Keratinocyte (primary cell): ENCODE results near the gene FANCG. TPM values are rescaled to one million over a fixed set of nuclear protein-coding genes. Genes with fewer than 3 reads are reported as not detected.

ENCODE experiments used
- DNase-seq: peaks from one replicate; pipeline ENCODE4 v3.0.0-alpha.2; 2011; ENCODE audit warnings: low read depth, missing footprints, low spot score
- FAIRE-seq: peaks from 2 replicates; lab custom pipeline; 2011; peaks lifted over from hg19 to GRCh38; lab: Jason Lieb, UNC
- H2AFZ ChIP-seq: 2 replicates; pipeline ENCODE4 v1.6.0; 2012; ENCODE audit warnings: low read length, control low read depth, inconsistent platforms; ENCODE audit not compliant: control insufficient read depth
- H3K27ac ChIP-seq: 2 replicates; pipeline ENCODE4 v1.5.1; 2011; ENCODE audit warnings: low read length; ENCODE audit not compliant: control insufficient read depth, insufficient read depth
- H3K27me3 ChIP-seq: 3 replicates; pipeline ENCODE4 v1.6.0; 2011; ENCODE audit warnings: low read length; ENCODE audit not compliant: control insufficient read depth, insufficient read depth; ENCODE audit errors: extremely low read depth
- H3K36me3 ChIP-seq, 2 experiments: 2 replicates in 1 of 2; 3 replicates in 1 of 2; pipeline ENCODE4 v1.5.1; 2011; ENCODE audit warnings: low read length in 2 of 2, mild to moderate bottlenecking in 1 of 2; ENCODE audit not compliant: control insufficient read depth in 2 of 2, insufficient read depth in 2 of 2; ENCODE audit errors: extremely low read depth in 1 of 2
- H3K4me1 ChIP-seq: 3 replicates; pipeline ENCODE4 v1.5.1; 2011; ENCODE audit warnings: low read length; ENCODE audit not compliant: control insufficient read depth, insufficient read depth; ENCODE audit errors: extremely low read depth
- H3K4me2 ChIP-seq: 3 replicates; pipeline ENCODE4 v1.6.0; 2011; ENCODE audit warnings: low read depth, low read length; ENCODE audit not compliant: control insufficient read depth, insufficient read depth; ENCODE audit errors: extremely low read depth
- H3K4me3 ChIP-seq, 3 experiments: fragments of 200-600 bp in 1 of 3; sonication (generic) in 1 of 3; 2 replicates in 2 of 3; 3 replicates in 1 of 3; pipeline ENCODE4 v1.5.1; 2011 to 2016; ENCODE audit warnings: low read length in 3 of 3, mild to moderate bottlenecking in 3 of 3, control low read depth in 2 of 3, inconsistent platforms in 1 of 3, low read depth in 1 of 3, mixed read lengths in 1 of 3, mixed run types in 1 of 3, moderate library complexity in 1 of 3; ENCODE audit not compliant: control insufficient read depth in 2 of 3, insufficient read depth in 2 of 3; ENCODE audit errors: extremely low read depth in 1 of 3
- H3K79me2 ChIP-seq: 2 replicates; pipeline ENCODE4 v1.6.0; 2012; ENCODE audit warnings: low read length; ENCODE audit not compliant: control insufficient read depth, insufficient read depth
- H3K9ac ChIP-seq: 3 replicates; pipeline ENCODE4 v1.6.0; 2011; ENCODE audit warnings: low read length; ENCODE audit not compliant: control insufficient read depth, insufficient read depth; ENCODE audit errors: extremely low read depth
- H3K9me1 ChIP-seq: 3 replicates; pipeline ENCODE4 v1.6.0; 2011; ENCODE audit warnings: low read length; ENCODE audit not compliant: control insufficient read depth, insufficient read depth; ENCODE audit errors: extremely low read depth
- H3K9me3 ChIP-seq: 2 replicates; pipeline ENCODE4 v1.5.1; 2012; ENCODE audit warnings: low read depth, low read length; ENCODE audit not compliant: control insufficient read depth
- H4K20me1 ChIP-seq: 3 replicates; pipeline ENCODE4 v1.6.0; 2011; ENCODE audit warnings: low read length; ENCODE audit not compliant: control insufficient read depth, insufficient read depth; ENCODE audit errors: extremely low read depth
- EZH2 ChIP-seq: IDR thresholded peaks from one replicate; pipeline ENCODE4 v1.6.1; 2012; ENCODE audit warnings: inconsistent platforms, mild to moderate bottlenecking, low read length, moderate library complexity
- dilution Hi-C: fragments of 300-500 bp; cut with MboI; formaldehyde crosslinking; loops from one replicate; pipeline ENCODE4 v1.7.0; 2020; ENCODE audit warnings: low sequenced_read_pairs; ENCODE audit not compliant: extremely low pct_ligation_motif_present
- polyA plus RNA-seq, 5 experiments: library from polyadenylated mRNA; depleted of rRNA in 3 of 5; stranded (reverse) in 3 of 5; stranded (forward) in 1 of 5; unstranded in 1 of 5; fragments of >200 nt; gene quantifications; 1 replicate in 1 of 5; 2 replicates in 3 of 5; 3 replicates in 1 of 5; pipeline versions ENCODE4 v1.2.1 to v1.2.3, GENCODE V29; 2011 to 2012; ENCODE audit warnings: missing spikeins in 2 of 5, low read depth in 1 of 5, low replicate concordance in 1 of 5
- TF ChIP-seq, protein P1 (sequence below), 3 experiments: IDR thresholded peaks in 1 of 3; conservative IDR thresholded peaks in 1 of 3; optimal IDR thresholded peaks in 1 of 3; 2 replicates in 2 of 3; 3 replicates in 1 of 3; pipeline versions ENCODE3 to v1.5.1; 2011; ENCODE audit warnings: low read length in 3 of 3, mild to moderate bottlenecking in 3 of 3, moderate library complexity in 2 of 3, control low read depth in 1 of 3, inconsistent platforms in 1 of 3; ENCODE audit not compliant: insufficient read depth in 2 of 3; ENCODE audit errors: extremely low read depth in 1 of 3

FANCG gene
- polyA plus RNA-seq, 1 donor (not counting 4 experiments of a cell fraction or from before 2014, with no cell fraction given): 14.6 TPM

DNA sequence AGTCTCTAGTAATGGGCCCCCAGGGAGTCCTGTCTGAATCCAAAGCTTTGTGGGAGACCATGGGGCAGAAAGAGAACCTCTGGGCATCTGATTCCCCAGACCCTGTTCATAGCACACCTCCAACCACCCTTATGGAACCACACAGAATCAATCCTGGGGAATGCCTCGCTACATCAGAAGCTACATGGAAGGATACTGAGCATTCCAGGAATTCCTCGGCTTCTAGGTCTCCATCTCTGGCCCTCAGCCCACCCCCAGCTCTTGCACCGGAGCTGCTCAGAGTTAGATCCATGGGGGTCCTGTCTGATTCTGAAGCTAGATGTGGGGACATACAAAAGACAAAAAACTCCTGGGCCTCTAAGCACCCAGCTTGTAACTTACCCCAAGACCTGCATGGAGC, 35.7 kb downstream of the FANCG start:
- dilution Hi-C loops: no loop called here
- Histone ChIP-seq H3K4me3 (no peak overlapping the region), H3K9me3 (no peaks in the 10 kb centered on the region), H2AFZ (no peak overlapping the region), H3K9me1 (no peaks in the 10 kb centered on the region), H3K4me2 (no peak overlapping the region), H4K20me1 (peaks cover 2% of the 10 kb centered on the region), H3K79me2 (no peaks in the 10 kb centered on the region), H3K27ac (no peak overlapping the region), H3K4me1 (peaks cover 17% of the 10 kb centered on the region), H3K27me3 (no peaks in the 10 kb centered on the region), H3K9ac (no peak overlapping the region), H3K36me3 (peaks cover 3 to 6% of the 10 kb centered on the region in 2 experiments)
- FAIRE-seq (no peak), DNase-seq (no peak)
- TF ChIP-seq, protein P1, sequence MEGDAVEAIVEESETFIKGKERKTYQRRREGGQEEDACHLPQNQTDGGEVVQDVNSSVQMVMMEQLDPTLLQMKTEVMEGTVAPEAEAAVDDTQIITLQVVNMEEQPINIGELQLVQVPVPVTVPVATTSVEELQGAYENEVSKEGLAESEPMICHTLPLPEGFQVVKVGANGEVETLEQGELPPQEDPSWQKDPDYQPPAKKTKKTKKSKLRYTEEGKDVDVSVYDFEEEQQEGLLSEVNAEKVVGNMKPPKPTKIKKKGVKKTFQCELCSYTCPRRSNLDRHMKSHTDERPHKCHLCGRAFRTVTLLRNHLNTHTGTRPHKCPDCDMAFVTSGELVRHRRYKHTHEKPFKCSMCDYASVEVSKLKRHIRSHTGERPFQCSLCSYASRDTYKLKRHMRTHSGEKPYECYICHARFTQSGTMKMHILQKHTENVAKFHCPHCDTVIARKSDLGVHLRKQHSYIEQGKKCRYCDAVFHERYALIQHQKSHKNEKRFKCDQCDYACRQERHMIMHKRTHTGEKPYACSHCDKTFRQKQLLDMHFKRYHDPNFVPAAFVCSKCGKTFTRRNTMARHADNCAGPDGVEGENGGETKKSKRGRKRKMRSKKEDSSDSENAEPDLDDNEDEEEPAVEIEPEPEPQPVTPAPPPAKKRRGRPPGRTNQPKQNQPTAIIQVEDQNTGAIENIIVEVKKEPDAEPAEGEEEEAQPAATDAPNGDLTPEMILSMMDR (optimal IDR thresholded peaks at IDR 0.05 in 1 of 3, IDR thresholded peaks at IDR 0.05 in 1 of 3, conservative IDR thresholded peaks at IDR 0.05 in 1 of 3; ENCODE audit: extremely low read depth in 1 of 3, insufficient read depth in 2 of 3, low read length in 3 of 3): no peak
- TF ChIP-seq EZH2: no peak

- Histone ChIP-seq H3K4me3 (no peak overlapping the region), H3K27me3 (no peaks in the 10 kb centered on the region), H3K9me1 (no peaks in the 10 kb centered on the region), H3K79me2 (no peaks in the 10 kb centered on the region), H3K27ac (no peak overlapping the region), H3K9me3 (no peaks in the 10 kb centered on the region), H4K20me1 (peaks cover 2% of the 10 kb centered on the region), H3K4me2 (no peak overlapping the region), H3K4me1 (peaks cover 17% of the 10 kb centered on the region), H3K9ac (no peak overlapping the region), H3K36me3 (peaks cover 3% of the 10 kb centered on the region in 2 experiments), H2AFZ (no peak overlapping the region)
- TF ChIP-seq, protein P1 (optimal IDR thresholded peaks at IDR 0.05 in 1 of 3, IDR thresholded peaks at IDR 0.05 in 1 of 3, conservative IDR thresholded peaks at IDR 0.05 in 1 of 3; ENCODE audit: extremely low read depth in 1 of 3, insufficient read depth in 2 of 3, low read length in 3 of 3): no peak
- no peak for TF ChIP-seq EZH2
- FAIRE-seq (no peak), DNase-seq (no peak)
- dilution Hi-C loops: no loop called here
These were observed 36.7 kb downstream of the FANCG start for GRCh38 chr9:35042891-35043545.
